ENCODE measurements around the gene KLHDC7A. TPM values are rescaled to one million over a fixed set of nuclear protein-coding genes. Genes with fewer than 3 reads are reported as not detected.

The KLHDC7A gene
- total and polyA plus RNA-seq, 4 donors = 1.0 to 4.9 (median 1.6) TPM

DNA sequence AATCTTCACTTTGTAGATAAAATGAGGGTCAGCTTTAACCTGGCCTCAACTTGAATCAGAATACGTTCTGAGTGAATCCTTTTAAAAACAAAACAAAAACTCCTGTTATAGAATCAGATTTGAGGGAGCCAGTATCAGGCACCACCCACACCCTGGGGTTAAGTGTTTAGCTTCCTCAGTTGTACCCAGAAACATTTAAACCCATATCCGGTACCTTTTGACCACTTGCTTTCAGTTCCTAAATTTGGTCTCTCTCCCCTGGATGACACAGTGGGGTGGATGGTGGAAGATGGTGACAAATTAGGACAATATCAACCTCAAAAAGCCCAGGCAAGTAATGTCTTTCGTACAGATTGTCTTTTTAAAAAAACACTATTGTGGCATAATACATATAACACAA, 10.4 kb downstream of the KLHDC7A start:
- TF ChIP-seq, protein P1, sequence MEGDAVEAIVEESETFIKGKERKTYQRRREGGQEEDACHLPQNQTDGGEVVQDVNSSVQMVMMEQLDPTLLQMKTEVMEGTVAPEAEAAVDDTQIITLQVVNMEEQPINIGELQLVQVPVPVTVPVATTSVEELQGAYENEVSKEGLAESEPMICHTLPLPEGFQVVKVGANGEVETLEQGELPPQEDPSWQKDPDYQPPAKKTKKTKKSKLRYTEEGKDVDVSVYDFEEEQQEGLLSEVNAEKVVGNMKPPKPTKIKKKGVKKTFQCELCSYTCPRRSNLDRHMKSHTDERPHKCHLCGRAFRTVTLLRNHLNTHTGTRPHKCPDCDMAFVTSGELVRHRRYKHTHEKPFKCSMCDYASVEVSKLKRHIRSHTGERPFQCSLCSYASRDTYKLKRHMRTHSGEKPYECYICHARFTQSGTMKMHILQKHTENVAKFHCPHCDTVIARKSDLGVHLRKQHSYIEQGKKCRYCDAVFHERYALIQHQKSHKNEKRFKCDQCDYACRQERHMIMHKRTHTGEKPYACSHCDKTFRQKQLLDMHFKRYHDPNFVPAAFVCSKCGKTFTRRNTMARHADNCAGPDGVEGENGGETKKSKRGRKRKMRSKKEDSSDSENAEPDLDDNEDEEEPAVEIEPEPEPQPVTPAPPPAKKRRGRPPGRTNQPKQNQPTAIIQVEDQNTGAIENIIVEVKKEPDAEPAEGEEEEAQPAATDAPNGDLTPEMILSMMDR (IDR thresholded peaks at IDR 0.05; ENCODE audit: control extremely low read depth, extremely low read depth) = no peak
- Histone ChIP-seq H3K36me3 (ENCODE audit: control insufficient read depth in 4 of 4, insufficient read depth in 4 of 4, low read length in 4 of 4) (no peaks in the 10 kb centered on the region), H3K4me3 (no peak overlapping the region), H3K27me3 (ENCODE audit: control insufficient read depth in 3 of 3, insufficient read depth in 3 of 3, low read length in 2 of 3) (peaks cover 0 to 4% (median 0%) of the 10 kb centered on the region in 3 donors), H3K27ac (ENCODE audit: low read depth in 1 of 2, low read length in 1 of 2) (no peak overlapping the region), H3K9me3 (ENCODE audit: control insufficient read depth in 4 of 4, insufficient read depth in 3 of 4, low read length in 3 of 4) (peaks cover 0 to 12% (median 0%) of the 10 kb centered on the region in 4 donors), H3K4me1 (ENCODE audit: control insufficient read depth in 5 of 5, insufficient read depth in 5 of 5, low read length in 5 of 5) (no peaks in the 10 kb centered on the region), H3K9ac (ENCODE audit: insufficient read depth in 1 of 2, low read length in 2 of 2) (no peak overlapping the region)
- WGBS, 2 donors = 69 to 72% methylated on average over 3 of the region's 3 CpGs
- DNase-seq (no peak), ATAC-seq (ENCODE audit: insufficient read depth, low FRiP score) (no peak)

DNA sequence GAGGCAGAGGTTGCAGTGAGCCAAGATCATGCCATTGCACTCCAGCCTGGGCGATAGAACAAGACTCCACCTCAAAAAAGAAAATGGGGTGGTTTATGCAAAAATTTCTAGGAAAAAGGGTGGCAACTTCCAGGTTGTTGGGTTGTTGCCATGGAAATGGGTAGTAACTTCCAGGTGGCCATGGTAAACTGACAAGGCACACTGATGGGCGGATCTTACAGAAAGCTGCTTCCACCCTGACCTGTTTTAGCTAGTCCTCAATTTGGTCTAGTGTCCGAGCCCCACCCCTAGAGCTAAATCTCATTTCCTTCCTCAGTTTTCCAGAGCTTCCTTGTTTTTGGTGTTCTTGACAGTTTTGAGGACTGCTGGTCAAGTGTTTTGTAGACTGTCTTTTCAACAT, 13.6 kb downstream of the KLHDC7A start:
- WGBS, 2 donors = 73 to 83% methylated on average over 3 of the region's 3 CpGs
- DNase-seq (no peak), ATAC-seq (ENCODE audit: insufficient read depth, low FRiP score) (no peak)

DNA sequence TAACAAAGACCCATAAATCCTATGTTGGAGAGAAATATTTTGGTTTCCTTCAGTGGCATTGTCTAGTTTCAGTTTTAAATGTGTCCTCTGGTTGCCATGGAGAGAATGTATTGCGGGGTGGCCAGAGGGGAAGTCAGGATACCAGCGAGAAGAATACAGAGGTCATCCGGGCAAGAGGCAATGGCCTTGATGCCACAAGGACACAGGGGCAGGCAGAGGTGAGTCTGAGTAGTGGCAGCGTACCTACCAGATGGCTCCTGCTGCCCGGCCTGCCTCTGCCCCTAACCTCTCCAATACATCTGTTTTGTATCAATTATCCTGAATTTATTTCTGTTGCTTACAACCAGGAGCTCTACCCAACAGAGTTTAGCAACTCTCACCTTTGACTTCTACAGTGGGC, 14.9 kb downstream of the KLHDC7A start:
- Histone ChIP-seq H3K4me1 (ENCODE audit: control insufficient read depth in 5 of 5, insufficient read depth in 5 of 5, low read length in 5 of 5) (no peaks in the 10 kb centered on the region), H3K27me3 (ENCODE audit: control insufficient read depth in 3 of 3, insufficient read depth in 3 of 3, low read length in 2 of 3) (peaks cover 0 to 8% (median 3%) of the 10 kb centered on the region in 3 donors), H3K9me3 (ENCODE audit: control insufficient read depth in 4 of 4, insufficient read depth in 3 of 4, low read length in 3 of 4) (peaks cover 0 to 5% (median 0%) of the 10 kb centered on the region in 4 donors), H3K4me3 (no peak overlapping the region), H3K27ac (ENCODE audit: low read depth in 1 of 2, low read length in 1 of 2) (no peak overlapping the region), H3K36me3 (ENCODE audit: control insufficient read depth in 4 of 4, insufficient read depth in 4 of 4, low read length in 4 of 4) (no peaks in the 10 kb centered on the region), H3K9ac (ENCODE audit: insufficient read depth in 1 of 2, low read length in 2 of 2) (no peak overlapping the region)
- DNase-seq (no peak), ATAC-seq (ENCODE audit: insufficient read depth, low FRiP score) (no peak)
- TF ChIP-seq, protein P1 (IDR thresholded peaks at IDR 0.05; ENCODE audit: control extremely low read depth, extremely low read depth) = no peak
- WGBS, 2 donors = 74 to 78% methylated on average over 5 of the region's 5 CpGs

More for the DNA sequence above, 13.6 kb downstream of the KLHDC7A start:
- peaks cover 0 to 4% (median 3%) of the 10 kb centered on the region in 3 donors for H3K27me3 ChIP-seq (ENCODE audit: control insufficient read depth in 3 of 3, insufficient read depth in 3 of 3, low read length in 2 of 3)
- H3K9me3 ChIP-seq (ENCODE audit: control insufficient read depth in 4 of 4, insufficient read depth in 3 of 4, low read length in 3 of 4) = peaks cover 0 to 10% (median 0%) of the 10 kb centered on the region in 4 donors
- H3K9ac ChIP-seq (ENCODE audit: insufficient read depth in 1 of 2, low read length in 2 of 2) = no peak overlapping the region
- TF ChIP-seq, protein P1 (IDR thresholded peaks at IDR 0.05; ENCODE audit: control extremely low read depth, extremely low read depth) = no peak
- no peak overlapping the region for H3K4me3 ChIP-seq
- H3K36me3 ChIP-seq (ENCODE audit: control insufficient read depth in 4 of 4, insufficient read depth in 4 of 4, low read length in 4 of 4) = no peaks in the 10 kb centered on the region
- no peaks in the 10 kb centered on the region for H3K4me1 ChIP-seq (ENCODE audit: control insufficient read depth in 5 of 5, insufficient read depth in 5 of 5, low read length in 5 of 5)
- no peak overlapping the region for H3K27ac ChIP-seq (ENCODE audit: low read depth in 1 of 2, low read length in 1 of 2)

DNA sequence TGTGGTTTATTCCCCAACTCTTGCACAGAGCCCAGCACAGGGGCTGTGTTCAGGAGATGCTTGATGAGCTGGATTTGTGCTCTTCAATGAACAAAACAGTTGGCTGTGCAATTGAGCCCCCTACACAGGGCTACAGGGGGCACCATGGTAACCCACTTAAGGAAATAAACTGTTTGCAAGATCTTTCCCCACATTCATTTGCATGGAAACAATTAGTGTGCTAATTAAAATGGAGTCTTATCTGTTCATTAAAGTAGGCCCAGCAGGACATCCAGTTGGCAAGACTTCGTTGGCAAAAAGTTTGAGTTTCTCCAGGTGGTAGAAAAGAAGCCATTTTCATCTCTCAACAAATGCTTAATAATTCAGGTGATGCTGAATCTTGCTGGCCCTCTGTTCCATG, 15.3 kb downstream of the KLHDC7A start:
- ATAC-seq (ENCODE audit: insufficient read depth, low FRiP score) (no peak), DNase-seq (no peak)
- Histone ChIP-seq H3K9ac (ENCODE audit: insufficient read depth in 1 of 2, low read length in 2 of 2) (no peak overlapping the region), H3K27ac (ENCODE audit: low read depth in 1 of 2, low read length in 1 of 2) (no peak overlapping the region), H3K4me3 (no peak overlapping the region), H3K9me3 (ENCODE audit: control insufficient read depth in 4 of 4, insufficient read depth in 3 of 4, low read length in 3 of 4) (peaks cover 0 to 5% (median 0%) of the 10 kb centered on the region in 4 donors), H3K27me3 (ENCODE audit: control insufficient read depth in 3 of 3, insufficient read depth in 3 of 3, low read length in 2 of 3) (peaks cover 0 to 8% (median 3%) of the 10 kb centered on the region in 3 donors), H3K36me3 (ENCODE audit: control insufficient read depth in 4 of 4, insufficient read depth in 4 of 4, low read length in 4 of 4) (no peaks in the 10 kb centered on the region), H3K4me1 (ENCODE audit: control insufficient read depth in 5 of 5, insufficient read depth in 5 of 5, low read length in 5 of 5) (no peaks in the 10 kb centered on the region)
- TF ChIP-seq, protein P1 (IDR thresholded peaks at IDR 0.05; ENCODE audit: control extremely low read depth, extremely low read depth) = no peak
- 71 to 73% methylated on average over 1 of the region's 1 CpG for WGBS, 2 donors

Measured in lung (tissue), 12 donors.